LoVo (cell line): ENCODE results near the gene PRKCI.
"Not testable (repeated sequence)": the region's sequence is repeated elsewhere in the genome, so short reads cannot be mapped to it uniquely, and the experiment has no call there.

Source experiments
- DNase-seq: peaks from one replicate; pipeline ENCODE4 v3.0.0-alpha.2; 2016; ENCODE audit warnings: low spot score

Gene PRKCI

GRCh38 chr3:170221924-170222646 lies at the start of gene PRKCI:
Gene PRKCI, plus strand, starts transcription at chr3:170222424. Its CDS starts 246 bp downstream, at chr3:170222670.
- peak; percentile 97 for DNase-seq

- no peak for DNase-seq
Observed at GRCh38 chr3:170178651-170179050, 43.6 kb upstream of the PRKCI start.

GRCh38 chr3:170179432-170179831 lies 42.8 kb upstream of the PRKCI start:
- no peak for DNase-seq

- peak; percentile 38 for DNase-seq
Observed at GRCh38 chr3:170180079-170180907, 41.9 kb upstream of the PRKCI start.

- peak; percentile 94 for DNase-seq
Observed at GRCh38 chr3:170180908-170181885, 41.0 kb upstream of the PRKCI start, which contains the start of gene PHC3. Gene PHC3, minus strand, starts transcription at chr3:170181733. Its CDS starts 18 bp downstream, at chr3:170181715.

GRCh38 chr3:170189398-170190256 lies 32.6 kb upstream of the PRKCI start:
- no peak for DNase-seq

- DNase-seq = not testable (repeated sequence)
Observed at GRCh38 chr3:170195759-170196158, 26.5 kb upstream of the PRKCI start.

GRCh38 chr3:170196833-170197232 lies 25.4 kb upstream of the PRKCI start:
- DNase-seq = peak; percentile 41

- no peak for DNase-seq
Observed at GRCh38 chr3:170200987-170201386, 21.2 kb upstream of the PRKCI start.

GRCh38 chr3:170201527-170201926 lies 20.7 kb upstream of the PRKCI start:
- DNase-seq = no peak

- DNase-seq = no peak
Observed at GRCh38 chr3:170203457-170203856, 18.8 kb upstream of the PRKCI start.

- no peak for DNase-seq
Observed at GRCh38 chr3:170204023-170204472, 18.2 kb upstream of the PRKCI start.

- no peak for DNase-seq
Observed at GRCh38 chr3:170204509-170204908, 17.7 kb upstream of the PRKCI start.

GRCh38 chr3:170205302-170205701 lies 16.9 kb upstream of the PRKCI start:
- DNase-seq = no peak

- peak; percentile 4 for DNase-seq
Observed at GRCh38 chr3:170206164-170206762, 16.0 kb upstream of the PRKCI start.

GRCh38 chr3:170207717-170208116 lies 14.5 kb upstream of the PRKCI start:
- no peak for DNase-seq

- no peak for DNase-seq
Observed at GRCh38 chr3:170211668-170212067, 10.6 kb upstream of the PRKCI start.

GRCh38 chr3:170219850-170220249 lies 2.4 kb upstream of the PRKCI start:
- no peak for DNase-seq

- DNase-seq = peak; percentile 8
Observed at GRCh38 chr3:170220871-170221270, 1.4 kb upstream of the PRKCI start.
